ENCODE data around the gene PEAR1.
A peak's percentile ranks its signal among the peaks of the same experiment; 100 is the strongest.

The PEAR1 gene

GRCh38 chr1:156859523-156860112, 33.9 kb upstream of the PEAR1 start:
- DNase-seq (ENCODE audit: low read depth), result peak; percentile 17

- DNase-seq (ENCODE audit: low read depth), result no peak
Measured at GRCh38 chr1:156860113-156860627, 33.3 kb upstream of the PEAR1 start.

- no peak for DNase-seq (ENCODE audit: low read depth)
Measured at GRCh38 chr1:156860628-156861423, 32.7 kb upstream of the PEAR1 start, which contains the start of gene NTRK1. TSS of gene NTRK1 (plus strand) at chr1:156860865. CDS start at chr1:156860935, 70 bp downstream.

- DNase-seq (ENCODE audit: low read depth), result no peak
Measured at GRCh38 chr1:156862584-156862983, 30.9 kb upstream of the PEAR1 start.

GRCh38 chr1:156862997-156863599, 30.4 kb upstream of the PEAR1 start:
- DNase-seq (ENCODE audit: low read depth), result no peak

GRCh38 chr1:156863631-156864030, 29.9 kb upstream of the PEAR1 start:
- no peak for DNase-seq (ENCODE audit: low read depth)

- no peak for DNase-seq (ENCODE audit: low read depth)
Measured at GRCh38 chr1:156864796-156865195, 28.7 kb upstream of the PEAR1 start.

- DNase-seq (ENCODE audit: low read depth), result no peak
Measured at GRCh38 chr1:156865258-156865657, 28.3 kb upstream of the PEAR1 start.

GRCh38 chr1:156865865-156866248, 27.7 kb upstream of the PEAR1 start:
- DNase-seq (ENCODE audit: low read depth), result no peak

- no peak for DNase-seq (ENCODE audit: low read depth)
Measured at GRCh38 chr1:156866249-156866909, 27.1 kb upstream of the PEAR1 start.

- DNase-seq (ENCODE audit: low read depth), result no peak
Measured at GRCh38 chr1:156868341-156868740, 25.2 kb upstream of the PEAR1 start.

GRCh38 chr1:156869455-156869854, 24.1 kb upstream of the PEAR1 start:
- DNase-seq (ENCODE audit: low read depth), result no peak

GRCh38 chr1:156873659-156874058, 19.9 kb upstream of the PEAR1 start:
- no peak for DNase-seq (ENCODE audit: low read depth)

- no peak for DNase-seq (ENCODE audit: low read depth)
Measured at GRCh38 chr1:156874142-156874541, 19.4 kb upstream of the PEAR1 start.

- DNase-seq (ENCODE audit: low read depth), result no peak
Measured at GRCh38 chr1:156874572-156875340, 18.8 kb upstream of the PEAR1 start.

GRCh38 chr1:156875341-156875615, 18.2 kb upstream of the PEAR1 start:
- no peak for DNase-seq (ENCODE audit: low read depth)

- no peak for DNase-seq (ENCODE audit: low read depth)
Measured at GRCh38 chr1:156876281-156876680, 17.2 kb upstream of the PEAR1 start.

GRCh38 chr1:156877433-156878170, 15.9 kb upstream of the PEAR1 start:
- no peak for DNase-seq (ENCODE audit: low read depth)

GRCh38 chr1:156879876-156880275, 13.6 kb upstream of the PEAR1 start:
- no peak for DNase-seq (ENCODE audit: low read depth)

- DNase-seq (ENCODE audit: low read depth), result no peak
Measured at GRCh38 chr1:156880473-156880872, 13.0 kb upstream of the PEAR1 start.

GRCh38 chr1:156881101-156881500, 12.4 kb upstream of the PEAR1 start:
- DNase-seq (ENCODE audit: low read depth), result no peak
